M059J (cell line): ENCODE measurements around the gene RPL10. TPM values are rescaled to one million over a fixed set of nuclear protein-coding genes. Genes with fewer than 3 reads are reported as not detected.
A peak's percentile ranks its signal among the peaks of the same experiment; 100 is the strongest.

Experiments used
- DNase-seq: peaks from one replicate; pipeline ENCODE4 v3.0.0-alpha.2; 2012; ENCODE audit warnings: low read depth
- total RNA-seq: library from RNA; depleted of rRNA; stranded (reverse); fragments of >200 nt; shearing (Covaris generic); gene quantifications from 2 replicates; pipeline ENCODE4 v1.2.3, GENCODE V29; 2014

Gene RPL10
- total RNA-seq, 1 experiment from 2014 or later, result 3,989 TPM

GRCh38 chrX:154362085-154362742 lies 36.0 kb upstream of the RPL10 start:
- DNase-seq, result no peak

GRCh38 chrX:154363706-154364439 lies 34.3 kb upstream of the RPL10 start:
- DNase-seq, result no peak

- DNase-seq, result no peak
Measured at GRCh38 chrX:154365052-154365600, 33.1 kb upstream of the RPL10 start.

GRCh38 chrX:154365997-154366665 lies 32.0 kb upstream of the RPL10 start:
- DNase-seq, result no peak

- no peak for DNase-seq
Measured at GRCh38 chrX:154366666-154367055, 31.5 kb upstream of the RPL10 start.

- DNase-seq, result no peak
Measured at GRCh38 chrX:154367474-154368308, 30.5 kb upstream of the RPL10 start.

- DNase-seq, result peak; percentile 98
Measured at GRCh38 chrX:154368630-154369448, 29.3 kb upstream of the RPL10 start.

- DNase-seq, result peak; percentile 98
Measured at GRCh38 chrX:154369449-154370299, 28.5 kb upstream of the RPL10 start.

- no peak for DNase-seq
Measured at GRCh38 chrX:154370300-154371016, 27.7 kb upstream of the RPL10 start.

GRCh38 chrX:154371017-154371788 lies 27.0 kb upstream of the RPL10 start:
- peak; percentile 97 for DNase-seq

GRCh38 chrX:154371789-154372300 lies 26.3 kb upstream of the RPL10 start:
- no peak for DNase-seq

- peak; percentile 54 for DNase-seq
Measured at GRCh38 chrX:154372612-154373022, 25.6 kb upstream of the RPL10 start.

GRCh38 chrX:154373340-154374306 lies 24.6 kb upstream of the RPL10 start:
- DNase-seq, result peak; percentile 83

- DNase-seq, result peak; percentile 53
Measured at GRCh38 chrX:154374313-154375155, 23.6 kb upstream of the RPL10 start, which contains the start of gene FLNA. Gene FLNA, minus strand, starts transcription at chrX:154374634. Its CDS starts 3,389 bp downstream, at chrX:154371245.

- DNase-seq, result no peak
Measured at GRCh38 chrX:154375156-154375504, 23.0 kb upstream of the RPL10 start.

GRCh38 chrX:154376774-154377173 lies 21.4 kb upstream of the RPL10 start:
- DNase-seq, result no peak
